SU-DHL-6 (cell line): Measurements from ENCODE around the gene ERCC3.

Source experiments
- EZH2phosphoT487 ChIP-seq: fragments of 200-600 bp; sonication (generic), shearing (Covaris generic); conservative IDR thresholded peaks from 2 replicates; pipeline ENCODE4 v1.6.1; 2018; ENCODE audit warnings: mild to moderate bottlenecking, antibody characterized with exemption, low read length, moderate library complexity, mixed read lengths
- TF ChIP-seq, protein P1 (sequence below): fragments of 200-600 bp; sonication (generic); IDR thresholded peaks from one replicate; pipeline ENCODE4 v1.5.1; 2017; ENCODE audit warnings: antibody characterized with exemption, mild to moderate bottlenecking, low read length, moderate library complexity; ENCODE audit not compliant: insufficient read depth, poor library complexity, severe bottlenecking

DNA sequence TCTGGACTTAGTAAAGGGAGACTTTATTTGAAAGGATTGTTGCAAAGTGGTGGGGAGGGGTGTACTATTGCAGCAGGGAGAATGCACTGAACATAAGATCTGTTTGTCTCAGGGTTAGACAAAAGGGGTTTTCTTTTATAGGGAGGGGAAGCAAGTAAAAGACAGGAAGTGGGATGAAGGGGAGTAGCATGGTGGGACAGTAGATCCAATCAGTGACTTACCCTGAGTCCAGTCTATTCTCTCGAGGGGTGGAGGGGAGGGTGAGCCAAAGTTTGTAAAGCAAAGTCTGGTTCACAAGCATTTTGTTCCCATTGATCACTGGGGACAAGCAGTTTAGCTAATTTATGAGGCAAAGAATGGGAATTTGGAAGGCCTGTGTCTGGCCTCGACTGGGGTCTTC lies 38.8 kb downstream of the ERCC3 start:
- TF ChIP-seq, protein P1, sequence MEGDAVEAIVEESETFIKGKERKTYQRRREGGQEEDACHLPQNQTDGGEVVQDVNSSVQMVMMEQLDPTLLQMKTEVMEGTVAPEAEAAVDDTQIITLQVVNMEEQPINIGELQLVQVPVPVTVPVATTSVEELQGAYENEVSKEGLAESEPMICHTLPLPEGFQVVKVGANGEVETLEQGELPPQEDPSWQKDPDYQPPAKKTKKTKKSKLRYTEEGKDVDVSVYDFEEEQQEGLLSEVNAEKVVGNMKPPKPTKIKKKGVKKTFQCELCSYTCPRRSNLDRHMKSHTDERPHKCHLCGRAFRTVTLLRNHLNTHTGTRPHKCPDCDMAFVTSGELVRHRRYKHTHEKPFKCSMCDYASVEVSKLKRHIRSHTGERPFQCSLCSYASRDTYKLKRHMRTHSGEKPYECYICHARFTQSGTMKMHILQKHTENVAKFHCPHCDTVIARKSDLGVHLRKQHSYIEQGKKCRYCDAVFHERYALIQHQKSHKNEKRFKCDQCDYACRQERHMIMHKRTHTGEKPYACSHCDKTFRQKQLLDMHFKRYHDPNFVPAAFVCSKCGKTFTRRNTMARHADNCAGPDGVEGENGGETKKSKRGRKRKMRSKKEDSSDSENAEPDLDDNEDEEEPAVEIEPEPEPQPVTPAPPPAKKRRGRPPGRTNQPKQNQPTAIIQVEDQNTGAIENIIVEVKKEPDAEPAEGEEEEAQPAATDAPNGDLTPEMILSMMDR = no peak
- no peak for TF ChIP-seq EZH2phosphoT487
